RKO (cell line): ENCODE measurements around the gene CDSN.

Experiments used
- DNase-seq: peaks from one replicate; pipeline ENCODE4 v3.0.0-alpha.2; 2016; ENCODE audit warnings: low spot score

The CDSN gene

DNA sequence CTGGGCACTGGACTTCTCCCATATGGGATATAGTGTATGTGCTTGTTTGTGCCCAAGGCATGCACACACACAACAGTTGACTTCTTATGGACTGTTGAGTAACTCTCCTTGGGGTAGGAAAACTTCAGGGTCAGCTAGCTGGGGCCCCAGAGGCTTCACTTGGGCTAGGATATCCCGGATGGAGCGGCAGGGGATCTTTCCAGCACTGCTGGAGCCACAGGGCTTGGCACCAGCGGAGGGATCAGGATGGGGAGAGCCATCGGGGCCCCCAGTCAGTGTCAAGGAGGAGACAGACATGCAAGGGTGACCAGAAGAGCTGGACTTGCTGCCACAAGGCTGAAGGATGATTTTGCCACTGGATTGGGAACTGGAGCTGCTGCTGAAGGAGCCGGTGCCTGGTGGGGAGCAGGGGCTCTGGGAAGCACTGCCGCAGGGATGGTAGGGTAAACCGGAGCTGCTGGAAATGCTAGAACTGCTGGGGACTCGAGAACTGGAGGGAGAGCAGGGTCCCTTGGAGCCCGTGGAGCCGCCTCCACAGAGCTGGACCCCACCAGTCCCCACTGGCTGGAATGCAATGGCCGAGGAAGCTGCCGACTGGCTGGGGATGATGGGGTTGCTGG lies 4.2 kb downstream of the CDSN start:
- DNase-seq: no peak

DNA sequence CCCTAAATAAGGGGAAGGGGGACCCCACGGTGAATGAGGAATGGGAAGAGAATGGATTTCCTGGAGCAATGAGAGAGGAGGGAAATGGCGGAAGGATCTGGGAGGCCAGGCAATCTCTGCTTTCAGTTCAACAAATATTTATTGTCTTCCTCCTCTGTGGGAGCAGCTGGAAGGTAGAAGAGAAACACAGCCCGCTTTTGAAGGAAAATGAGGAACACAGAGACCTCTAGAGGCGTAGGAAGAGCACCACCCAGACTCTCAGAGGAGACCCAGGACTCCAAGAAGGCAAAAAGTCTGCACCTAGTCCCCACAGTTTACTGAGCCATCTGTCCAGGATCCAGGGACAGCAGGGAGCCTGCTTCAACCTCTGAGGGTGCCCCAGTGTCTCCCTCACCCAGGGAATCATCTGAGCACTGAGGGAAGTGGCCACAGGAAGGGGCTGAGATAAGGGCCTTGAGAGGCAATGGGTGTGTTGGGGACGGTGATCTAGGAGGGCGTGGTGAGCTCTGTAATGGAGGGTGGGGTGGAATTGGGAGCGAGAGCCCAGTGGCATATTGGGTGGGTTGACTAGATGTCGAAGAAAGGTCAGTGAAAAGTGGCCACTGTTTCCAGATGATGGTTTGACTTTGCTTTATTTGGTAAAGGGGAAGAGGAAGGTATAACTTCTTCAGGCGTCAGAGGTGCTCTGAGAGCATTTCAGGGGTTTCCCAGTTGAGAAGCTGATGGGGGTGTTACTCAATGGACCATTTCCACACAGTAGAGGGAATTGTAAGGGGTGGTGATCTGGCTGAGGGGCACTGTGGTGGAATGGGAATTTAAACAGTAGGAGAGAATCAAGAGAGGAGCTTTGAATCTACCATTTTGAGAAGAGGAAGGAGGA lies 5.0 kb downstream of the CDSN start:
- no peak for DNase-seq

DNA sequence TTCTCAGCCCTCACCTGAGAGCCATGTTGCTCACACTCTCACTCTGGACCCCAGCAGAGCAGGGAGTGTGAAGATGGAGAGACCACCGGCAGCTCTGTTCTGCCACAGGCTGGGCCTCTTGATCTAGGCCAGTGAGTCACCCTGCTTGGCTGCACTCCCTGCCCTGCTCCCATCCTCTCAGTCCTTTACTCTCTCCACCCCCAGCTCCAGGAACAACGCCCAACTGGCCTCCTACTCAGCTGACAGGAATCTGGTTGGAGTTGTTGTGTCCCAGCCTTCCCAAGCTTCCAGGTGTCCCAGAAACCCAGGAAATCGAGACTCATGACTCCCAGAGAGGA lies 5.7 kb downstream of the CDSN start, which contains the start of gene PSORS1C1:
Gene PSORS1C1 (plus strand): TSS at position 260 of the 338 bp plus-strand sequence. CDS start 14,833 bp downstream, outside the sequence.
- peak; percentile 47 for DNase-seq

DNA sequence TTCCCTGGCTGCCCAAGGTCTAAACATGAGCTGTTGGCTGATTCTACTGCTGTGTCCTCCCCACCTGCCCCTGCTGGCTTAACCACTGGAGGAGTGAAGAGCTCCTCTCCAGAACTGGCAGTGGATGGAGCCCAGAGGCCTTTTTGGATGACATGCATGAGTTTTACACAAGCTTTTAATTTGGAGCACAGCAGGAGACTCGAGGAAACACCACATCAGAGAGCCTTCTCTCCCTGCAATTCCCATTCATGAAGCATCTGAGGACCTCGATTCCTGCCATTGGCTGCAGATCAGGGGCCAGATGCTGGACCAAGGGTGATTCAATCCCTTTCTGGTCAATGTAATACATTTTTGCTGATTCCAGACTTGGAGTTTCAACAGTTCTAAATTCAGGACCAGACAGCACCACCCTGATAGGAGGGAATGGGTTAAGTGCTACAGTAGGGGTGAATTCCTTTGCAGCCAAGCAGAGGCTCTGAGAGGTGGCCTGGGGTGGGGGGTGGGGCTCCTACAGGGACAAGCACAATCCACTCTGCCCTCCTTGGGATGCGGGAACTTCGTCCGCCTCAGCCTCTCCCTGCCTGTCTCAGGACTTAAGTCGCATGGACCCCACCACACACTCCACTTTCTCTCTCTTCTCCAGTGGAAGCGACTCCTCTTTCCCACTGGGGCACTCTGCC lies 6.2 kb downstream of the CDSN start:
- DNase-seq: no peak

DNA sequence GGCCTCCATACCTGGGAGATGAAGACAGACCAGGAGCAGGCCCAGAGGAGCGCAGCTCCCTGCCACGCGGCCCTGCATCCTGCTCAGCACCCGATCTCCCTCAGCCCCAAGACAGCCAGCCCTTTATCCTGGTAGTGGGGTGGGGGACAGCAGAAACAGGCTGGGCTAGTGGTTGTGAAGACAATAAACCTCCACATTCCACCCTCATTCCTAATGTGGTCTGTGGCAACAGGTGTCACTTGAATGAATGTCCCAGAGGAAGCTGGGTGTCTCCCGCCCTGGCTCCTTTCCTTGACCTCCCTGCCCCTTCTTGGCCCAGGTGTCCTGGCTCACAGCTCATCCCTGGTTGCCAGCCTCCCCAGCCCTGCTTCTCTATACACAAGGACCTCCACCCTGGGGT lies 7.8 kb downstream of the CDSN start, which contains the start of gene C6orf15:
Gene C6orf15 (minus strand): TSS at position 98 of the 400 bp plus-strand sequence. CDS start 20 bp downstream, at position 78.
- DNase-seq: no peak

DNA sequence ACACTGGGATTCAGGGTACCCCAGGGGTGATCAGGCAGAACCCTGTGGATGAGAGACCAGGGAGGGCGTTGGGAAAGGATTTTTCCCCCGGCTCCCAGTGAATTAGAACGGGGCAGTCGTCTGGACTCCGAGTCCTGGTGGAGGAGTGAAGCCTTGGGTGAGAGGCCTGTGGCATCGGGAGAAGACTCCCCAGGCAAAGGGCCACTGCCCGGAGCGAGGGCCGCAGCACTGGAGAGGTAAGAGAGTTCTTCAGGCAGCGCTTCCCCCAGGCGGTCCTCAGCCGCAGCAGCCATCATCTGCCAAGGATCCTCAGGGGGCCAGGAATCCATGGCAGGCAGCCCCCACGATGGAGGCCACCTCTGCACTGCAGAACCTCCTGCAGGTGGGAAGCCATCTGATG lies 8.5 kb downstream of the CDSN start:
- DNase-seq: no peak

DNA sequence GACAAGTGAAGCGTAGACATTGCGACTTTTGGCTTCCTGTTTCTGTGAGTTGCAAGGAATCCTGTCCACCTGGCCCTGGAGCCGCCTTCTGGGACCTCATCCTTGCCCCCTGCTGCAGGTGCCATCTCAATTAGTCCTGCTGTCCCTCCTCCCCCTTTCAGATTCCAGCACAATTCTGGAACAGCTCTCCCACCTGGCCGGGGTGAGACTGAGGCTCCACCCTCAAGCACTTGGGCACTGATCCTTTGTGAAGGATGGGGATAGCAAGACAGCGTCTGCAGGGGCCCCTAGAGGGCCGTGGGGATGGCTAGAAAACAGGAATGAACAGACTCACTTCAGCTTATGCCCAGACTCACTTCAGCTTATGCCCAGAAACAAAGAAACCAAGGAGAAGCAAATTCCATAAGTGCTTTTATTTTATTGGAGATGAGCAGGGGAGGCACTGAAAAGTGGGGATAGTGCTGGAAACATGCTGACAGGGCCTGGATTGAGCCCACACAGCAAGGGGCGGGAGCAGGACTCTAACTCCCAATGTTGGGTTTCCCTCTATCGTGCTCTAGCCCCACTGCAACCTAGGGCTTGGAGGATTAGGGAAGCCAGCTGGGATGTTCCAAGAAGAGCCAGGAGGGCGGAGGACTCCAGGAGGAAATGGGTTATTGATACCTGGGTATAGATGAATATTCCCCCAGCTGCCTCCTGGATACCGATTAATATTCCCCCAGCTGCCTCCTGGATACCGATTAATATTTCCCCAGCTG lies 9.2 kb downstream of the CDSN start:
- DNase-seq: no peak

DNA sequence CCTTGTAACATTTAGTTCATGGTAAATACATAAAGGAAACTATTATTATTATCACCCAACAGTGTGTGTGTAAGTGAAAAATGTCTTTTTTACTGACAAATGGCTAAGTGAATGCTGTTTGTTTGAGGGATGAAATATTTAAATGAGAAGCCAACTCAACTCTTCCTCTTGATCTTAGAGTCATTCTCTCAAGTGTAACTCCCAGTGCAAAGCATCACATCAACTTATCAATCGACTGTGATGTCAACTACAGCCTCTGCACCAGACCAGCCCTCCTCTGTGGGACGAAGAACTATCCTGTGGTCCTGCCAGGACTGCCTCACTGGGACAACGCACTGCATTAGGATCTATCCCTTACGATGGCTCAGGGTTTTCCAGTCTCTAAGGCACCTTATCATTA lies 13.2 kb downstream of the CDSN start:
- no peak for DNase-seq

DNA sequence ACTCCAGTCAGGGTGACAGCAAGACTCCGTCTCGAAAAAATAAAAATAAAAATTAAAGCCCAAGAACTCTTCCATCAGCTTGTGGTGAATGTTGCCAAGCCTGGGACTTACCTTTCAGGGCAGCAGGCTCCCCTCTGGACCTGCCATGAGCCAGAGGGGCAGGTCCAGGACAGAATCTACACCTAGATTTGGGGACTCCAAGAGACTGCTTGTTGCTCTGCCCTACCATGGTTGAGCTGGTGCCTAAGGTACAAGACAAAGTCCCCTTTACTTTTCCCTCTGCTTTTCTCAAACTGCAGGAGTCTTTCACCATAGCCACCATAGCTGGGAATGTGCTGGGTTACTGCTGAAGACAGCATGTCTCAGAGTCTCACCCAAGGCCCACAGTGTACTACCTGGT lies 17.1 kb downstream of the CDSN start:
- no peak for DNase-seq

DNA sequence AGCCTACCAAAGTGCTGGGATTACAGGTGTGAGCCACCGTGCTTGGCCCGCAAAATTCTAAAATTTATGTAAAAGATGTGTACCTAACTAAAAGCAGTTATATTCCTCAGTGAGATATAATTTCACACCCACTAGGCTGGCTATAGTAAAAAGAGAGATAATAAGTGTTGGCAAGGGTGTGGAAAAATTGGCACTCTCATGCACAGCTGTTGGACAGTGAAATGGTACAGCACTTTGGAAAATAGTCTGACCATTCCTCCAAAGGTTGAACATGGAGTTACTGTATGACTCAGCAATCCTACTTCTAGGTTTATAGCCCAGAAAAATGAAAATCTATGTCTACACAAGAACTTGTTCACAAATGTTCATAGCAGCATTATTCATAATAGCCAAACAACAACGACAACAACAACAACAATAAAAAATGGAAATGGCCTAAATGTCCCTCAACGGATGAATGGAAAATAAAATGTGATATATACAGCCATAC lies 21.8 kb downstream of the CDSN start:
- no peak for DNase-seq

DNA sequence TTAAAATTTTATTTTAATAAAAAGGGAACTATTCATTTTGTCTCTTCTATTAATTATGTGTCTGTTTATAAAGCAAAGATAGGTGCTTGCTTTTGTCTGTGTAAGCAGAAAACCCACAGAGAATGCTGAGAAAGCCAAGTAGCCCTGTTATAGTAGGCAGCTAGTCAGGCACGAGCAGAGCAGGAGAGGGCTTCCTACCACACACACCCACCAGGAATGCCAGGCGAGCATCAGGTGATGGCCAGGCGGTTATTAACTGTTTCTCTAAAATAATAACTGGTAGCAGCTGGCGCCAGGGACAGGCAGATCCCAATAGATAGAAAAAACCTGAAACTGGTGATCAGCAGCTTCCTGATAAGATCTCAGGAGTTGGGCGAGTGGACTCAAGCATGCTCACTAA lies 23.6 kb downstream of the CDSN start:
- no peak for DNase-seq

DNA sequence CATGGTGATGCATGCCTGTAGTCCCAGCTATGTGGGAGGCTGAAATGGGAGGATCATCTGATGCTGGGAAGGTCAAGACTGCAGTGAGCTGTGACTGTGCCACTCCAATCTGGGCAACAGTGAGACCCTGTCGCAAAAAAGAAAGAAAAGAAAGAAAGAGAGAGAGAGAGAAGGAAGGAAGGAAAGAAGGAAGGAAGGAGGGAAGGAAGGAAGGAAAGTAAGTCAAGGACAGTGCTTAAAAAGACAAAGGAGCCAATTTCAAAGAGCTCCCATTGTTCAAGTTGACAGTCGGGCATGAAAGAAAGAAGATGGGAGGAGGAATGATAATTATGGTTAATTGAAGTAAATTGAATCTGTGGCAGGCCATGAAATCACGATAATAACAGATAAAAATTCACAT lies 24.0 kb downstream of the CDSN start:
- DNase-seq: no peak

DNA sequence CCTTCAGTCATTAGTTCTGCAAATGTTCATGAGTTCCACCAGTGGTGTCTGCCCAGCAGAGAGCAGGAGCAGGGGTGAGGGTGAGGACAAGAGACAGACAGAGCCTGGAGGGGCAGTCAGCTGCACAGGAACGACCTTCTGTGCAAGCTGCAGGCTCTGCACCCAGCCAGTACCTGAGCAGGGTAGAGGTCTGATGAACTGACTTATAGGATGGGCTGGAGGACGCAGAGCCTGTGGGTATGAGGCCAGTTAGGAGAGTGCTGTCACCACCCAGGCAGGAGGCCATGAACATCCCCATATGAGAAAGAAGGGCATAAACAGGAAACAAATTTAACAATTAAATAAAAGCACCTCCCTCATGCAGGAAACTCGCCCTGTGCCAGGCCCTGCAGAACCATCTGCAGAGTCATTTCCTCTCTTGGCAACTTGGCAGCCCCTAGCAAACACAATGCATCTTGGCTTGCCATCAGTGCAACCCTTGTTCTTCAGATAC lies 25.8 kb downstream of the CDSN start:
- no peak for DNase-seq

DNA sequence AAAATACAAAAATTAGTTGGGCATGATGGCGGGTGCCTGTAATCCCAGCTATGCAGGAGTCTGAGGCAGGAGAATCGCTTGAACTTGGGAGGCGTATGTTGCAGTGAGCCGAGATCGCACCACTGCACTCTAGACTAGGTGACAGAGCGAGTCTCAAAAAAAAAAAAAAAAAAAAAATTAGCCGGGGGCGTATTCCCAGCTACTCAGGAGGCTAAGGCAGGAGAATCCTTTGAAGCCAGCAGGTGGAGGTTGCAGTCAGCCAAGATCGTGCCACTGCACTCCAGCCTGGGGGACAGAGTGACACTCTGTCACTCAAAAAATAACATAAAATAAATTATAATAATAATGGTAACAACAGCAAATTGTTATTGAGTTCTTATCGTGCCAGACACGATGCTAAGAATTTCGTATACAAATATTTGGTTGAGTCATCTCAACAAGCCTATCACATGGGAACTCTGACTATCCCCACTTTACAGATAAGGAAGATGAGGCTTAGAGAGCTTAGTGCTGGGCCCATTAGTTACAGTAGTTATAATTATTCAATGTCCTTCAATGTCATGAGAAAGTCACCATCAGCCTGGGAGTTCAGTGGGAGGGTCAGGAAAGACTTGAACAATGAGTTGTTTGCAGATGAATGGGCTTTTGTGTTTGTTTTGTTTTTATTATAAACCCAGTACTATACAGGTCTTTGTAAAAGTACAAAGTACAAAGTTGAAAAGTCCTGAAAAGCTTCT lies 27.3 kb downstream of the CDSN start:
- no peak for DNase-seq

DNA sequence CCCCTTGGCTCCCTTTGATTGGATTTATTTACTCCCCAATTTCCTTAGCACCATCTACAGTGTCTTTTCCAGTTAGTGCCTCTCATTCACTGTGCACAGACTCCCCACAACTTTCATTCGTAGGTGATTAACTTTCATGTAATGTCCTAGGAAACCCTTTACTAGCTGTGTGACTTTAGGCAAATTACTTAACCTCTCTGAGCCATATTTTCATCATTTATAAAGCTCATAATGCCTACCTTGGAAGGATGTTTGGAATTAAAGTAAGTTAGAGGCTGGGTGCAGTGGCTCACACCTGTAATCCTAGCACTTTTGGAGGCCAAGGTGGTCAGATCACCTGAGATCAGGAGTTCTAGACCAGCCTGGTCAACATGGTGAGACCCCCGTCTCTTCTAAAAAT lies 28.0 kb downstream of the CDSN start:
- DNase-seq: no peak

DNA sequence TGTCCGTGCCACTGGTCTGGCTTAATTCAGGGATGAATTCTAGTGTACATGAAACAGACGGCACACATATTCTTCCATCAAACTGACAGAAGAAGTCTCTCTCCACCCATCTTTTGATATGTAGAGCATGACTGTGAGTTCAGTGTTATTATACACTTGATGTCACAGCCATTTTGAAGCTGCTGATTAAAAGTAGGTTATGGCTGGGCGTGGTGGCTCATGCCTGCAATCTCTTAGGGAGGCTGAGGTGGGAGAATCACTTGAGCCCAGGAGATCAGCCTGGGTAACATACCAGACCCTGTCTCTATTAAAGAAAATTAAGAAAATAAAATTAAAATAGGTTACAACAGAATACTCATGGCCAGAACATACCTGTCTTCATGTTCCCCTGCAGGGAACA lies 28.6 kb downstream of the CDSN start:
- no peak for DNase-seq

DNA sequence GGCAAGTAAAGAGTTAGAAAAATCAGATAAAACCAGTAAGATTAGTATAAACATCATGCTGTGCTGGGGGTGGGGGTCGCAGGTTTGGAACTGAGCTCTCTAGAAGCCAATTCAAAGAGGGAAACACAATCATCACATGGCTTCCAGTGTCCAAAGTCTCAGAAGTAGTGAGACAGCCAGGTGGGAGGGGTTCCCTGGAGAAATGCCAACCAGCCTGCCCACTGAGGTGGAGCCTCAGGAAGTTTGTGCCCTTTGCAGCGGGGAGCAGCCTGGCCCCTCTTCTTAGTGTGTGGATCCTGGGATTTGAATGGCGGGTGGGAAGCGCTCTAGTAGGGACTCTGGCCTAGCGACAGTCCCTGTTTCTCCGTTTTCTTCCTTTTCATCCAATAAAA lies 29.3 kb downstream of the CDSN start:
- DNase-seq: no peak

DNA sequence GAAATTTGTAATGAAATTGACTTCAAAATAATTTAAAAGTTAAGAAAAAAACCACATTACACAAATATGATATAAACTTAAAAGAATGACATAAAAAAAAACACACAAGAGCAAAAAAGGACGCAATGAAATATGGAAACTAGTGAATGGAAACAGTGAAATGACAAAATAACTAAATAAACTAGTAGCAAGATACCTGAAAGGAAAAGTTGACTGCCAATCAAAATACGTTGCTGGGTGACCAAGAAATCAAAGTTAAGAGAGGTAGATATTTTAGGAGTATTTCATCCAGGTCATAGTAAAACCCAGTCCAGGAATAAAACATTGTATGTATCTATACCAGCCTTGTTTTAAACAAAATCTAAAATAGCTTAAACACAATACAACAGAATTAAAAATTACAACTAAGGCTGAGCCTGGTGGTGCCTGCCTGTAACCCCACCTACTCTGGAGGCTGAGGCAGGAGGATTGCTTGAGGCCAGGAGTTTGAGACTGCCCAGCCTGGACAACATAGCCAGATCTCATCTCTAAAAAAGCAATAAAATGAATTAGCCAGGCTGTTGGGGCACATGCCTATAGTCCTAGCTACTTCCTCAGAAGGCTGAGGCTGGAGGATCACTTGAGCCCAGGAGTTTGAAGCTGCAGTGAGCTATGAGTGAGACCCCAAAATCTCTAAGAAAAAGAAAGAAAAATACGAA lies 29.8 kb downstream of the CDSN start:
- no peak for DNase-seq

DNA sequence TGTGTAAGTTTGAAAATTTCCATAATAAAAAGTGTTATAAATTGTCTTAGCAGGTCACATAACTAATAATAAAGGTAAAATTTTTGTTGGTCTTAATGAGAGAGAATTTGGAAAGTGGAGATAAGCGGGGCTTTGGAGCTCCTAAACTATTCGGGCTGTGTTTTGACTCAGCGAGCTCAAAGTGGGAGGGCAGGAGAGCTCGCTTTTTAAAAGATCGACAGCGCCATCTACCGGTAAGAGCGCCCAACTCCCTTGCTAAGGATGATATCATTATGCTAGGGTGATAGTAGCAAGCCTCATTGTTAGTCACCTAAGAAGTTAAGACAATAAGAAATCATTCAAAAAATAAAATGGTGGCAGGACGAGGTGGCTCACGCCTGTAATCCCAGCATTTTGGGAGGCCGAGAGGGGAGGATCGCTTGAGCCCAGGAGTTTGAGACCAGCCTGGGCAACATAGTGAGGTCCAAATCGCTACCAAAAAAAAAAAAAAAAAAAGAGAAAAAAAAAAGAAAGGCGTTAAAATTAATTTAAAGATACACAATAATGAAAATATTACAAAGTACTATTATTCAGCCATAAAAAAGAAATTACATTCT lies 32.7 kb downstream of the CDSN start:
- DNase-seq: peak; percentile 86

DNA sequence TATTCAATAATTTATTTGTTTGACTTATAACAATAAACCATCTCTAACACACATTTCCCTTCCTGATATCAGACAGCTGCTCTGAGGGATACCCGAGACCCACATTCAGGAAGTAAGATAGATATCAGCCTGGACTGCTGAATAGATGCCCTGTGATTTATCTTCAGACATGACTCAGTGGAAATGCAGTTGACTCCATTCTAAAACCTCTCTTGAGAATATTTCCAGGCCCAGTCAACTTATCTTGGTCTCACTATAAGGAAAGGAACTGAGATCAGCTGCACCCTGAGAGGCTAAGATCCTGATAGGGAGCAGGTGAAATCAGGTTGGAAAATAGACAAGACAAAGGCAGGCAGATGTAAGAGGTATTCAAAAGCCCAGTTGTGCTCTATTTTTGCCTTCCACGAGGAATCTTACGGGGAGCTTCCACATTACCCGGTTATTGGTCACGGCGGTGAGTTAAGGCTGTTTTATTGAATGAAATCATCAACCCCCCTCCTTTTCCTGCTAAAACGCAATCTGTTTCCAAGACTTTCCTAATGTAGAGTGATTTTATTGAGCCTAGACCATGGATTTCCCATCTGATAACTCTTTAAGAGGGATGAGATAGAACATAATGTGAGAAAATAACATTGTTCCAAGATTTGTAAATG lies 33.3 kb downstream of the CDSN start:
- DNase-seq: peak; percentile 74
